Sigmoid colon (tissue), 3 donors: ENCODE data around the gene DIAPH2.

Experiments
- CTCF ChIP-seq, 4 experiments: fragments of 450-650 bp in 3 of 4; fragments of 200-600 bp in 1 of 4; IDR thresholded peaks; one replicate each; pipeline ENCODE4 v1.5.1; 2016 to 2019; ENCODE audit warnings: antibody characterized with exemption in 4 of 4, mild to moderate bottlenecking in 3 of 4, moderate library complexity in 2 of 4
- POLR2A ChIP-seq, 2 donors: fragments of 450-650 bp; IDR thresholded peaks; one replicate each; pipeline ENCODE4 v1.6.1; 2016; ENCODE audit warnings: antibody characterized with exemption in 2 of 2, mild to moderate bottlenecking in 2 of 2, moderate library complexity in 2 of 2

- TF ChIP-seq CTCF (IDR thresholded peaks at IDR 0.05) (no peak), POLR2A (IDR thresholded peaks at IDR 0.05) (no peak)
Measured at GRCh38 chrX:96997196-96997595, 312.6 kb downstream of the DIAPH2 start.
